Fibroblast of villous mesenchyme (primary cell): ENCODE results near the gene CARD19. TPM values are rescaled to one million over a fixed set of nuclear protein-coding genes. Genes with fewer than 3 reads are reported as not detected.

ENCODE experiments used
- DNase-seq: peaks from one replicate; pipeline ENCODE4 v3.0.0-alpha.2; 2010; ENCODE audit warnings: low read depth
- H3K4me3 ChIP-seq: 2 replicates; pipeline ENCODE4 v1.5.1; 2011; ENCODE audit warnings: low read depth, mild to moderate bottlenecking, low read length
- total RNA-seq: library from RNA; depleted of rRNA; stranded (reverse); fragments of >200 nt; gene quantifications from 2 replicates; pipeline ENCODE4 v1.2.3, GENCODE V29; 2012
- TF ChIP-seq, protein P1 (sequence below): IDR thresholded peaks from 2 replicates; pipeline ENCODE4 v1.5.1; 2012; ENCODE audit warnings: low read depth, mild to moderate bottlenecking, low read length; ENCODE audit not compliant: insufficient read depth

Gene CARD19
- total RNA-seq, 1 donor: 35.8 TPM

DNA sequence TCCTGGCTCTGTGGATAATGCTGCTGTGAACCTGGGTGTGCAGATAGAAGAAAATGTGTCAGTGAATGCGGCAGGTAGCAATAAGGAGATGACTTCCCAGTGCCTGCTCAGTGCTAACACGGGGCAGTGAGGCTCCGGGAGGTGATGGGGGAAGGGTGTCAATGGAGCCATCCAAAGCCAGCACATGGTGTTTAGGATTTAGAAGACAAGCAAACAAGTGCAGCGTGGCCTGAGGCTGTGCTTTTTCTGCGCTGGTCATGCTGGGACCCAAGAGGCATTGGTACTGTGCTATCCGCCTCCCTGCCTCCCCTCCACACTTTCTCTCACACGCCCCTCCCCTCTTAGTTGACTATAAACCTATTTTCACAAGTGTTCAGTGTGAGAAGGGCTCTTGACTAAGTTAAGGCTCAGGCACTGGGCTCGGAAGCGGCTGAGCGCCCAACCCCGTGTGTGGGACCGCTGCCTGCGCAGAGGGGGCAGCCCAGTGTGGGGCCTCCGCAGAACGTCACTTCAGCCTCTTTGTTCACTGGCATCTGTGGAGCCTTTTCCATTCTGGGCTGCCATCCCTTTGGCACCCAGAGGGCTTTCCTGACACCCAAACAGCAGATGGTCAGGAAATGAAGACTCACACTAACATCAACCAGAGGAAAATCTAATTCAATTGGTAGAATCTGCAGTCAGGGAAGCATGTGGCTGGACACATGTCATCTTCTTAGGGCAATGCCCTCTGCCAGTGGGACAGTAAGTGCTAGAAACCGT is 59.9 kb downstream of the CARD19 start:
- no peak overlapping the region for H3K4me3 ChIP-seq
- no peak for DNase-seq
- TF ChIP-seq, protein P1, sequence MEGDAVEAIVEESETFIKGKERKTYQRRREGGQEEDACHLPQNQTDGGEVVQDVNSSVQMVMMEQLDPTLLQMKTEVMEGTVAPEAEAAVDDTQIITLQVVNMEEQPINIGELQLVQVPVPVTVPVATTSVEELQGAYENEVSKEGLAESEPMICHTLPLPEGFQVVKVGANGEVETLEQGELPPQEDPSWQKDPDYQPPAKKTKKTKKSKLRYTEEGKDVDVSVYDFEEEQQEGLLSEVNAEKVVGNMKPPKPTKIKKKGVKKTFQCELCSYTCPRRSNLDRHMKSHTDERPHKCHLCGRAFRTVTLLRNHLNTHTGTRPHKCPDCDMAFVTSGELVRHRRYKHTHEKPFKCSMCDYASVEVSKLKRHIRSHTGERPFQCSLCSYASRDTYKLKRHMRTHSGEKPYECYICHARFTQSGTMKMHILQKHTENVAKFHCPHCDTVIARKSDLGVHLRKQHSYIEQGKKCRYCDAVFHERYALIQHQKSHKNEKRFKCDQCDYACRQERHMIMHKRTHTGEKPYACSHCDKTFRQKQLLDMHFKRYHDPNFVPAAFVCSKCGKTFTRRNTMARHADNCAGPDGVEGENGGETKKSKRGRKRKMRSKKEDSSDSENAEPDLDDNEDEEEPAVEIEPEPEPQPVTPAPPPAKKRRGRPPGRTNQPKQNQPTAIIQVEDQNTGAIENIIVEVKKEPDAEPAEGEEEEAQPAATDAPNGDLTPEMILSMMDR: no peak

DNA sequence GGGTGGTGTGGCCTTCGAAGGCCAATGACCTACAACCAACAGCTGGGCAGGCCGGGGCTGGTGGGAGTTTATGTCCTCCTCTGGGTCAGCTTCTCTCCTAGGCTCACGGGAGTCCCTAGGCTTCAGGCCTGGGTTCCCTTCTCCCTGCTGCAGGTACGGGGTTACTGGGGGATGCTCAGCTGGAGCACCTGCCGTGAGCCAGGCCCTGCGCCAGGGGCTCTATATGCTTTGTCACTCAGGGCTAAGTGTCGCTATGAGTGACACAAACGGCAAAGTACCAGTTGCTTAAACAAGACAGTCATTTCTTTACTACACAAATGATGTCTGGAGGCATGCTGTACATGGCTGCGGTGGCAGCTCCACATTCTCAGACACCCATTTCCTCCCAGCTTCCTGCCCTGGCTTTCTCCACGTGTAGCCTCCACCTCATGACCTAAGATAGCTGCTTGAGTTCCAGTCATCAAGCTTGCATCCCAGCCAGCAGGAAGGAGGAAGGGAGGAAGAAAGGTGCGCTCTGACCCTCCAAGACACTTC is 60.5 kb downstream of the CARD19 start:
- H3K4me3 ChIP-seq: no peak overlapping the region
- TF ChIP-seq, protein P1: no peak
- no peak for DNase-seq

GRCh38 chr9:93159601-93160471 is 63.8 kb downstream of the CARD19 start:
- TF ChIP-seq, protein P1: peak; percentile 99
- DNase-seq: peak; percentile 66
- H3K4me3 ChIP-seq: no peak overlapping the region

GRCh38 chr9:93161786-93162562 is 66.0 kb downstream of the CARD19 start:
- no peak for DNase-seq
- H3K4me3 ChIP-seq: no peak overlapping the region
- TF ChIP-seq, protein P1: no peak

Other genes starting within 250 kb of the CARD19 start
- gene ZNF484, start 218.2 kb upstream of the CARD19 start, total RNA-seq: 12.6 and 15.1 TPM in 2 replicates
- under 0.01 TPM in 1 of 2 replicates, not detected in the other for gene FGD3, start 148.7 kb upstream of the CARD19 start, total RNA-seq
- 3.2 and 12.1 TPM in 2 replicates for gene SUSD3, start 37.5 kb upstream of the CARD19 start, total RNA-seq
- gene NINJ1, start 38.0 kb downstream of the CARD19 start, total RNA-seq: 30.3 and 33.7 TPM in 2 replicates
- gene WNK2, start 87.9 kb downstream of the CARD19 start, total RNA-seq: not detected in 2 replicates